BLaER1 (cell line): ENCODE results near the gene IZUMO4.
"Not testable (repeated sequence)": the region's sequence is repeated elsewhere in the genome, so short reads cannot be mapped to it uniquely, and the experiment has no call there.

Experiments used
- H3K27ac ChIP-seq: shearing (Covaris generic); formaldehyde crosslinking; 2 replicates; pipeline ENCODE4 v1.8.1; 2022
- H3K27me3 ChIP-seq: shearing (Covaris generic); formaldehyde crosslinking; 2 replicates; pipeline ENCODE4 v1.8.1; 2022
- H3K36me3 ChIP-seq: shearing (Covaris generic); formaldehyde crosslinking; 2 replicates; pipeline ENCODE4 v1.8.1; 2022
- H3K4me1 ChIP-seq: shearing (Covaris generic); formaldehyde crosslinking; 2 replicates; pipeline ENCODE4 v1.8.1; 2022
- H3K4me2 ChIP-seq: shearing (Covaris generic); formaldehyde crosslinking; 2 replicates; pipeline ENCODE4 v1.8.1; 2022
- H3K4me3 ChIP-seq: shearing (Covaris generic); formaldehyde crosslinking; 2 replicates; pipeline ENCODE4 v1.8.1; 2022
- H3K9ac ChIP-seq: shearing (Covaris generic); formaldehyde crosslinking; 2 replicates; pipeline ENCODE4 v1.8.1; 2022
- H3K9me3 ChIP-seq: shearing (Covaris generic); formaldehyde crosslinking; 2 replicates; pipeline ENCODE4 v1.8.1; 2022
- H4K20me1 ChIP-seq: shearing (Covaris generic); formaldehyde crosslinking; 2 replicates; pipeline ENCODE4 v1.8.1; 2022
- Cebpa-rat ChIP-seq: shearing (Covaris generic); IDR thresholded peaks from 2 replicates; pipeline ENCODE4 v1.8.1; 2022

Gene IZUMO4

GRCh38 chr19:2079865-2080301 is 16.8 kb upstream of the IZUMO4 start:
- H3K4me1 ChIP-seq = peaks cover 100% of the 10 kb centered on the region
- no peaks in the 10 kb centered on the region for H3K9me3 ChIP-seq
- no peak overlapping the region for H3K4me3 ChIP-seq
- no peaks in the 10 kb centered on the region for H3K27me3 ChIP-seq
- no peak for TF ChIP-seq Cebpa-rat
- 0 out of 2 replicates have a peak overlapping the region, but pooled peaks have one; percentile 29 for H3K9ac ChIP-seq
- H3K36me3 ChIP-seq = peaks cover 48% of the 10 kb centered on the region
- peaks cover 97% of the 10 kb centered on the region for H4K20me1 ChIP-seq
- no peak overlapping the region for H3K27ac ChIP-seq
- H3K4me2 ChIP-seq = peak overlapping the region; percentile 55

GRCh38 chr19:2080336-2080988 is 16.3 kb upstream of the IZUMO4 start:
- Histone ChIP-seq H3K27me3 (no peaks in the 10 kb centered on the region), H4K20me1 (peaks cover 95% of the 10 kb centered on the region), H3K4me3 (no peak overlapping the region), H3K36me3 (peaks cover 43% of the 10 kb centered on the region), H3K4me2 (peak overlapping the region; percentile 55), H3K4me1 (peaks cover 100% of the 10 kb centered on the region), H3K27ac (no peak overlapping the region), H3K9me3 (no peaks in the 10 kb centered on the region), H3K9ac (no peak overlapping the region)
- no peak for TF ChIP-seq Cebpa-rat

- Histone ChIP-seq H3K27me3 (no peaks in the 10 kb centered on the region), H3K4me2 (peak overlapping the region; percentile 88), H3K36me3 (peaks cover 40% of the 10 kb centered on the region), H3K27ac (peak overlapping the region; percentile 83), H3K9ac (peak overlapping the region; percentile 65), H3K4me1 (peaks cover 100% of the 10 kb centered on the region), H4K20me1 (peaks cover 88% of the 10 kb centered on the region), H3K9me3 (no peaks in the 10 kb centered on the region), H3K4me3 (no peak overlapping the region)
- no peak for TF ChIP-seq Cebpa-rat
These were observed 14.6 kb upstream of the IZUMO4 start for GRCh38 chr19:2081873-2082810.

- peak overlapping the region; percentile 88 for H3K4me2 ChIP-seq
- H3K27me3 ChIP-seq = no peaks in the 10 kb centered on the region
- TF ChIP-seq Cebpa-rat = no peak
- H3K9ac ChIP-seq = peak overlapping the region; percentile 65
- H3K9me3 ChIP-seq = no peaks in the 10 kb centered on the region
- H3K4me1 ChIP-seq = peaks cover 100% of the 10 kb centered on the region
- H3K27ac ChIP-seq = peak overlapping the region; percentile 83
- peaks cover 28% of the 10 kb centered on the region for H3K36me3 ChIP-seq
- peaks cover 88% of the 10 kb centered on the region for H4K20me1 ChIP-seq
- peak overlapping the region; percentile 54 for H3K4me3 ChIP-seq
These were observed 13.4 kb upstream of the IZUMO4 start for GRCh38 chr19:2083174-2083854.

GRCh38 chr19:2084993-2085720 is 11.6 kb upstream of the IZUMO4 start:
- peaks cover 100% of the 10 kb centered on the region for H3K4me1 ChIP-seq

GRCh38 chr19:2086695-2087620 is 9.8 kb upstream of the IZUMO4 start:
- peak; percentile 76 for TF ChIP-seq Cebpa-rat
- H3K9me3 ChIP-seq, H3K27me3 ChIP-seq, H3K36me3 ChIP-seq: not testable (repeated sequence)
- Histone ChIP-seq H3K4me2 (peak overlapping the region; percentile 88), H3K27ac (peak overlapping the region; percentile 90), H3K4me3 (peak overlapping the region; percentile 49), H3K4me1 (peaks cover 100% of the 10 kb centered on the region), H3K9ac (peak overlapping the region; percentile 78), H4K20me1 (peaks cover 76% of the 10 kb centered on the region)

More at GRCh38 chr19:2084993-2085720, 11.6 kb upstream of the IZUMO4 start:
- peaks cover 10% of the 10 kb centered on the region for H3K36me3 ChIP-seq
- H3K27me3 ChIP-seq = no peaks in the 10 kb centered on the region
- H3K4me2 ChIP-seq = peak overlapping the region; percentile 88
- peaks cover 85% of the 10 kb centered on the region for H4K20me1 ChIP-seq
- H3K9me3 ChIP-seq = no peaks in the 10 kb centered on the region
- peak overlapping the region; percentile 60 for H3K4me3 ChIP-seq
- H3K27ac ChIP-seq = peak overlapping the region; percentile 90
- peak overlapping the region; percentile 58 for H3K9ac ChIP-seq
- TF ChIP-seq Cebpa-rat = no peak

GRCh38 chr19:2087621-2088100 is 9.1 kb upstream of the IZUMO4 start:
- Histone ChIP-seq H3K9ac (peak overlapping the region; percentile 78), H3K9me3 (no peaks in the 10 kb centered on the region), H3K4me2 (peak overlapping the region; percentile 88), H3K27ac (peak overlapping the region; percentile 90), H3K36me3 (no peaks in the 10 kb centered on the region), H3K27me3 (no peaks in the 10 kb centered on the region), H3K4me1 (peaks cover 100% of the 10 kb centered on the region), H3K4me3 (no peak overlapping the region), H4K20me1 (peaks cover 69% of the 10 kb centered on the region)
- no peak for TF ChIP-seq Cebpa-rat

- Histone ChIP-seq H3K9me3 (no peaks in the 10 kb centered on the region), H3K4me1 (peaks cover 100% of the 10 kb centered on the region), H4K20me1 (peaks cover 66% of the 10 kb centered on the region), H3K4me2 (peak overlapping the region; percentile 88), H3K4me3 (peak overlapping the region; percentile 44), H3K36me3 (no peaks in the 10 kb centered on the region), H3K27ac (peak overlapping the region; percentile 95), H3K27me3 (no peaks in the 10 kb centered on the region), H3K9ac (peak overlapping the region; percentile 74)
- TF ChIP-seq Cebpa-rat = no peak
These were observed 7.6 kb upstream of the IZUMO4 start for GRCh38 chr19:2089001-2089711.
